H1 (cell line): ENCODE measurements around the gene AIF1L. TPM values are rescaled to one million over a fixed set of nuclear protein-coding genes. Genes with fewer than 3 reads are reported as not detected.

Source experiments
- CTCF ChIA-PET: fragments of 300-600 bp; sonication (Branson Sonifier 250); formaldehyde crosslinking; loops from one replicate; lab custom pipeline; 2021; ENCODE audit not compliant: partially characterized antibody; lab: Charles Lee
- POLR2A ChIA-PET: fragments of 300-600 bp; sonication (Branson Sonifier 250); formaldehyde crosslinking; loops from one replicate; lab custom pipeline; 2021; ENCODE audit warnings: inconsistent platforms; ENCODE audit not compliant: partially characterized antibody; lab: Charles Lee
- DNase-seq, 2 experiments: peaks; one replicate each; pipeline versions ENCODE4 v3.0.0 to v3.0.0-alpha.2; 2010 to 2022; ENCODE audit warnings: low spot score in 2 of 2, low read depth in 1 of 2, mixed read lengths in 1 of 2
- FAIRE-seq: peaks from 2 replicates; lab custom pipeline; 2011; peaks lifted over from hg19 to GRCh38; lab: Jason Lieb, UNC
- H2AFZ ChIP-seq: 2 replicates; pipeline ENCODE4 v1.8.1; 2012; ENCODE audit warnings: low read length, inconsistent platforms
- H2AK5ac ChIP-seq: 2 replicates; pipeline ENCODE4 v1.6.1; 2013; ENCODE audit warnings: low read depth, low read length
- H2BK120ac ChIP-seq: replicated peaks from 2 replicates; pipeline ENCODE3; 2013; ENCODE audit warnings: low read depth, low read length, inconsistent platforms
- H2BK12ac ChIP-seq: 2 replicates; pipeline ENCODE4 v1.6.1; 2013; ENCODE audit warnings: low read depth, low read length
- H2BK15ac ChIP-seq: 2 replicates; pipeline ENCODE4 v1.6.1; 2013; ENCODE audit warnings: low read length
- H2BK20ac ChIP-seq: 2 replicates; pipeline ENCODE4 v1.6.1; 2013; ENCODE audit warnings: low read length
- H2BK5ac ChIP-seq: 2 replicates; pipeline ENCODE4 v1.6.1; 2013; ENCODE audit warnings: low read depth, low read length
- H3K14ac ChIP-seq: 2 replicates; pipeline ENCODE4 v1.6.1; 2013; ENCODE audit warnings: inconsistent platforms; ENCODE audit not compliant: insufficient read length
- H3K18ac ChIP-seq: 2 replicates; pipeline ENCODE4 v1.6.1; 2013; ENCODE audit warnings: low read length; ENCODE audit errors: extremely low read depth
- H3K23ac ChIP-seq: 2 replicates; pipeline ENCODE4 v1.6.1; 2013; ENCODE audit warnings: inconsistent platforms; ENCODE audit not compliant: insufficient read length
- H3K23me2 ChIP-seq: 2 replicates; pipeline ENCODE4 v1.6.1; 2013; ENCODE audit warnings: low read depth, low read length
- H3K27ac ChIP-seq: 2 replicates; pipeline ENCODE4 v1.6.1; 2011; ENCODE audit warnings: low read depth, low read length, inconsistent platforms
- H3K27me3 ChIP-seq, 4 experiments: replicated peaks in 1 of 4; 1 replicate in 1 of 4; 2 replicates in 3 of 4; pipeline versions ENCODE4 v1.6.1 to v1.8.1; 2011 to 2013; ENCODE audit warnings: low read length in 3 of 4, mild to moderate bottlenecking in 3 of 4, inconsistent platforms in 2 of 4, mixed read lengths in 2 of 4, moderate library complexity in 1 of 4; ENCODE audit not compliant: control insufficient read depth in 3 of 4, insufficient read depth in 3 of 4; ENCODE audit errors: extremely low read depth in 1 of 4
- H3K36me3 ChIP-seq, 4 experiments: 2 replicates each; pipeline versions ENCODE4 v1.6.1 to v1.8.1; 2011 to 2013; ENCODE audit warnings: mild to moderate bottlenecking in 4 of 4, low read length in 3 of 4, moderate library complexity in 2 of 4, control low read depth in 1 of 4, inconsistent platforms in 1 of 4; ENCODE audit not compliant: insufficient read depth in 4 of 4, control insufficient read depth in 2 of 4
- H3K4ac ChIP-seq: replicated peaks from 2 replicates; pipeline ENCODE3; 2013; ENCODE audit warnings: low read length, low read depth, mixed read lengths, inconsistent platforms; ENCODE audit not compliant: insufficient read length
- H3K4me1 ChIP-seq, 4 experiments: replicated peaks in 1 of 4; 1 replicate in 1 of 4; 2 replicates in 3 of 4; pipeline versions ENCODE4 v1.6.1 to v1.8.1; 2011 to 2013; ENCODE audit warnings: low read length in 3 of 4, inconsistent platforms in 2 of 4, mixed read lengths in 1 of 4; ENCODE audit not compliant: insufficient read depth in 4 of 4, control insufficient read depth in 3 of 4
- H3K4me2 ChIP-seq, 2 experiments: 2 replicates each; pipeline versions ENCODE4 v1.6.1 to v1.8.1; 2011 to 2013; ENCODE audit warnings: low read depth in 2 of 2, low read length in 2 of 2, control low read depth in 1 of 2, inconsistent platforms in 1 of 2, mild to moderate bottlenecking in 1 of 2; ENCODE audit not compliant: insufficient read depth in 1 of 2
- H3K4me3 ChIP-seq, 4 experiments: fragments of 200-600, 300-600 bp in 1 of 4; sonication (generic), shearing (Covaris generic), sonication (Bioruptor Twin) in 1 of 4; 2 replicates each; pipeline versions ENCODE4 v1.5.1 to v1.8.1; 2011 to 2016; ENCODE audit warnings: low read length in 4 of 4, low read depth in 3 of 4, control low read depth in 2 of 4, inconsistent platforms in 2 of 4, mild to moderate bottlenecking in 2 of 4, mixed read lengths in 1 of 4, moderate library complexity in 1 of 4; ENCODE audit not compliant: insufficient read depth in 2 of 4; ENCODE audit errors: extremely low read depth in 1 of 4
- H3K56ac ChIP-seq: replicated peaks from 2 replicates; pipeline ENCODE3; 2013; ENCODE audit warnings: low read depth, mild to moderate bottlenecking, mixed read lengths, low read length, inconsistent platforms; ENCODE audit not compliant: insufficient read length
- H3K79me1 ChIP-seq: 2 replicates; pipeline ENCODE4 v1.6.1; 2013; ENCODE audit warnings: low read depth, low read length, control low read depth
- H3K79me2 ChIP-seq, 2 experiments: 2 replicates each; pipeline versions ENCODE4 v1.6.1 to v1.8.1; 2012 to 2013; ENCODE audit warnings: low read length in 2 of 2, mild to moderate bottlenecking in 2 of 2, inconsistent platforms in 1 of 2; ENCODE audit not compliant: insufficient read depth in 2 of 2, control insufficient read depth in 1 of 2
- H3K9ac ChIP-seq, 4 experiments: replicated peaks in 1 of 4; 1 replicate in 1 of 4; 2 replicates in 3 of 4; pipeline versions ENCODE4 v1.6.1 to v1.8.1; 2011 to 2013; ENCODE audit warnings: low read depth in 3 of 4, low read length in 3 of 4, control low read depth in 2 of 4, mild to moderate bottlenecking in 2 of 4, moderate library complexity in 2 of 4, inconsistent platforms in 1 of 4; ENCODE audit errors: extremely low read depth in 1 of 4
- H3K9me3 ChIP-seq, 2 experiments: 2 replicates each; pipeline versions ENCODE4 v1.6.1 to v1.8.1; 2012 to 2013; ENCODE audit warnings: mild to moderate bottlenecking in 2 of 2, moderate library complexity in 2 of 2, control low read depth in 1 of 2, inconsistent platforms in 1 of 2, low read depth in 1 of 2, low read length in 1 of 2, mixed read lengths in 1 of 2; ENCODE audit not compliant: insufficient read depth in 2 of 2
- H4K20me1 ChIP-seq, 2 experiments: replicated peaks in 1 of 2; 2 replicates each; pipeline versions ENCODE3 to v1.8.1; 2011 to 2013; ENCODE audit warnings: inconsistent platforms in 2 of 2, low read length in 2 of 2, mild to moderate bottlenecking in 1 of 2; ENCODE audit not compliant: insufficient read depth in 2 of 2, control insufficient read depth in 1 of 2
- H4K5ac ChIP-seq: 2 replicates; pipeline ENCODE4 v1.6.1; 2013; ENCODE audit warnings: low read length, low read depth, mixed read lengths, inconsistent platforms; ENCODE audit not compliant: insufficient read length
- H4K8ac ChIP-seq: 2 replicates; pipeline ENCODE4 v1.8.0; 2013; ENCODE audit warnings: mild to moderate bottlenecking, moderate library complexity, low read length, inconsistent platforms; ENCODE audit not compliant: insufficient read depth; ENCODE audit errors: extremely low read depth
- H4K91ac ChIP-seq: replicated peaks from 2 replicates; pipeline ENCODE3; 2013; ENCODE audit warnings: low read length, mixed read lengths, inconsistent platforms; ENCODE audit not compliant: insufficient read length
- ASH2L ChIP-seq: fragments of 200-600, 300-600 bp; sonication (generic); IDR thresholded peaks from one replicate; pipeline ENCODE4 v1.7.1; 2017; ENCODE audit warnings: low read length
- POLR2AphosphoS5 ChIP-seq: IDR thresholded peaks from 2 replicates; pipeline ENCODE4 v1.6.1; 2011; ENCODE audit warnings: low read depth, low read length
- WGBS, 2 experiments: shearing (Covaris generic) in 1 of 2; methylation state at CpG; one replicate each; pipeline versions ENCODE4 v1.1.6 to v1.1.7; 2013 to 2015; ENCODE audit warnings: low lambda C conversion rate in 2 of 2, mixed read lengths in 2 of 2, inconsistent platforms in 1 of 2, low coverage in 1 of 2, missing lambda C conversion rate in 1 of 2; ENCODE audit not compliant: insufficient replicate concordance in 2 of 2, insufficient coverage in 1 of 2, insufficient read length in 1 of 2; ENCODE audit errors: extremely low coverage in 1 of 2, missing lambda C conversion rate in 1 of 2; 5-methylcytosine and 5-hydroxymethylcytosine counted together
- polyA plus RNA-seq, 7 experiments: library from polyadenylated mRNA; depleted of rRNA in 3 of 7; stranded (reverse) in 5 of 7; unstranded in 2 of 7; fragments of >200 nt in 5 of 7; fragments of 200-250 nt in 2 of 7; gene quantifications; 1 replicate in 5 of 7; 2 replicates in 1 of 7; 4 replicates in 1 of 7; pipeline versions ENCODE4 v1.2.1 to v1.2.3, GENCODE V29; 2011 to 2013; ENCODE audit warnings: missing spikeins in 2 of 7, mixed read lengths in 2 of 7
- total RNA-seq: library from RNA; stranded (reverse); fragmentation: NEBNext Ultra II Directional; extraction: Animal tissue kit (Norgen Biotek cat#: 25700); gene quantifications from 2 replicates; pipeline ENCODE4 v1.2.1, GENCODE V29; 2021

The AIF1L gene
- total and polyA plus RNA-seq, 2 of the 8 experiments (the other 6 are each of a cell fraction or from before 2014, with no cell fraction given): 70.7 to 149 TPM

- no peak overlapping the region for H3K4me2 ChIP-seq
- no peak overlapping the region for H4K5ac ChIP-seq
- H3K36me3 ChIP-seq: peaks cover 8 to 39% (median 26%) of the 10 kb centered on the region in 4 experiments; a peak in 6 of 8 replicates
- CTCF ChIA-PET: interaction anchor here (0.9 to 4.8 kb wide), 2 partner anchors 12 to 17 kb away, joined by 3 to 47 read pairs; no protein-coding TSS in a partner anchor
- H3K9ac ChIP-seq: no peak overlapping the region
- H3K9me3 ChIP-seq: no peaks in the 10 kb centered on the region
- DNase-seq: no peak
- no peak overlapping the region for H3K56ac ChIP-seq
- no peak overlapping the region for H3K23ac ChIP-seq
- H2AK5ac ChIP-seq: no peak overlapping the region
- no peaks in the 10 kb centered on the region; a peak in 1 of 4 replicates for H3K79me2 ChIP-seq
- WGBS, 2 experiments: 88% methylated on average over 8 of the region's 8 CpGs; no CpG with 5 or more reads in 1 of the 2 experiments
- no peak overlapping the region for H3K4ac ChIP-seq
- H4K91ac ChIP-seq: no peak overlapping the region
- H2AFZ ChIP-seq: no peak overlapping the region
- peaks cover 3 to 16% (median 11%) of the 10 kb centered on the region in 4 experiments for H3K4me1 ChIP-seq
- no peaks in the 10 kb centered on the region for H4K20me1 ChIP-seq
- H2BK120ac ChIP-seq: no peak overlapping the region
- no peak overlapping the region for H2BK20ac ChIP-seq
- no peak overlapping the region for H3K4me3 ChIP-seq
- H3K14ac ChIP-seq: no peak overlapping the region
- TF ChIP-seq POLR2AphosphoS5 (0 out of 2 replicates have a peak, but pooled peaks have one; percentile 18), ASH2L (no peak)
- TF ChIP-seq, all 59 proteins: peak for 1
- Histone ChIP-seq H2BK5ac (peak overlapping the region; percentile 60), H4K8ac (no peak overlapping the region), H3K79me1 (no peaks in the 10 kb centered on the region; the same call in 1 of the 2 replicates), H2BK15ac (no peak overlapping the region), H2BK12ac (no peak overlapping the region), H3K18ac (no peak overlapping the region), H3K23me2 (no peaks in the 10 kb centered on the region), H3K27ac (no peak overlapping the region), H3K27me3 (no peaks in the 10 kb centered on the region)
- FAIRE-seq: no peak
- POLR2A ChIA-PET: interaction anchor here (0.7 to 32.4 kb wide), 6 partner anchors 4 to 66 kb away, joined by 3 to 751 read pairs (median 4); partner anchors contain the start of genes AIF1L and NUP214
Measured at GRCh38 chr9:131113655-131114054, 17.3 kb downstream of the AIF1L start.
